Measurements from ENCODE around the gene ITGB6. TPM values are rescaled to one million over a fixed set of nuclear protein-coding genes. Genes with fewer than 3 reads are reported as not detected.

The ITGB6 gene
- total RNA-seq, 1 donor from 2014 or later = 0.99 TPM

- intact Hi-C loops (cut with micrococcal nuclease) = no loop called here
Measured at GRCh38 chr2:160242893-160243564, 43.0 kb upstream of the ITGB6 start.

GRCh38 chr2:160241251-160242137 is 41.4 kb upstream of the ITGB6 start:
- Histone ChIP-seq H3K4me3 (no peak overlapping the region), H3K4me1 (peaks cover 36% of the 10 kb centered on the region), H3K27ac (replicated peaks) (peak overlapping the region; percentile 1), H3K36me3 (no peaks in the 10 kb centered on the region), H3K27me3 (ENCODE audit: low read depth) (no peaks in the 10 kb centered on the region), H3K9me3 (replicated peaks) (no peaks in the 10 kb centered on the region)
- TF ChIP-seq CTCF (IDR thresholded peaks at IDR 0.05; ENCODE audit: borderline replicate concordance) = no peak
- intact Hi-C loops (cut with micrococcal nuclease) = no loop called here
- no peak for DNase-seq

More at GRCh38 chr2:160242893-160243564, 43.0 kb upstream of the ITGB6 start:
- Histone ChIP-seq H3K4me3 (no peak overlapping the region), H3K36me3 (no peaks in the 10 kb centered on the region), H3K27me3 (ENCODE audit: low read depth) (no peaks in the 10 kb centered on the region), H3K9me3 (replicated peaks) (no peaks in the 10 kb centered on the region), H3K27ac (replicated peaks) (peak overlapping the region; percentile 58), H3K4me1 (peaks cover 35% of the 10 kb centered on the region)
- TF ChIP-seq CTCF (IDR thresholded peaks at IDR 0.05; ENCODE audit: borderline replicate concordance) = no peak
- no peak for DNase-seq

DNA sequence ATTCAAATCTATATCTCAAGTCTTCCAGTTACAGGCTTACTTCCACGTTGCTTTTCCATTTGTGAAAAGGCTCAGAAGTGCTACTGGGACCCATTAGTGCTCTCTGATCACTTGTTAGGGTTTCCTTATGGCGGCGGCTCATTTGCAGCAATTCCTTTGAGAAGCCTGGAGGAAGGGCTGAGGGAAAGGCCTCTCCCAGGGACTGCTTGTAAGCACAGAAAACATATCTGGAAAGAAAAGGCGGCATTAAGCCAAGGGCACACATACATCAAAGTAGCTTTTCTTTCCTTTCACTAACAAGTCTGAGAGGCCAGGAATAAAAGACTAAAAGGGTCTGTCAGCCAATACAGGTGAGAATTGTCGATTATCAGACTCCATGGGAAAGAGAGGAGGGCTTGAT is 39.4 kb upstream of the ITGB6 start:
- Histone ChIP-seq H3K27me3 (ENCODE audit: low read depth) (no peaks in the 10 kb centered on the region), H3K9me3 (replicated peaks) (no peaks in the 10 kb centered on the region), H3K27ac (replicated peaks) (no peak overlapping the region), H3K4me1 (peaks cover 36% of the 10 kb centered on the region), H3K4me3 (no peak overlapping the region), H3K36me3 (no peaks in the 10 kb centered on the region)
- no peak for DNase-seq
- intact Hi-C loops (cut with micrococcal nuclease) = no loop called here
- TF ChIP-seq CTCF (IDR thresholded peaks at IDR 0.05; ENCODE audit: borderline replicate concordance) = no peak

- intact Hi-C loops (cut with micrococcal nuclease) = no loop called here
- Histone ChIP-seq H3K27ac (replicated peaks) (no peak overlapping the region), H3K36me3 (no peaks in the 10 kb centered on the region), H3K9me3 (replicated peaks) (no peaks in the 10 kb centered on the region), H3K27me3 (ENCODE audit: low read depth) (no peaks in the 10 kb centered on the region), H3K4me3 (no peak overlapping the region), H3K4me1 (peaks cover 31% of the 10 kb centered on the region)
- no peak for TF ChIP-seq CTCF (IDR thresholded peaks at IDR 0.05; ENCODE audit: borderline replicate concordance)
- no peak for DNase-seq
Measured at GRCh38 chr2:160238392-160238791, 38.3 kb upstream of the ITGB6 start.

- peaks cover 9% of the 10 kb centered on the region for H3K4me1 ChIP-seq
- intact Hi-C loops (cut with micrococcal nuclease) = no loop called here
- no peak for DNase-seq
- H3K9me3 ChIP-seq (replicated peaks) = no peaks in the 10 kb centered on the region
- no peak overlapping the region for H3K4me3 ChIP-seq
- no peak for TF ChIP-seq CTCF (IDR thresholded peaks at IDR 0.05; ENCODE audit: borderline replicate concordance)
- no peak overlapping the region for H3K27ac ChIP-seq (replicated peaks)
- no peaks in the 10 kb centered on the region for H3K27me3 ChIP-seq (ENCODE audit: low read depth)
- H3K36me3 ChIP-seq = no peaks in the 10 kb centered on the region
Measured at GRCh38 chr2:160232905-160233475, 32.9 kb upstream of the ITGB6 start.
